ENCODE results near the gene GLT8D1.

DNA sequence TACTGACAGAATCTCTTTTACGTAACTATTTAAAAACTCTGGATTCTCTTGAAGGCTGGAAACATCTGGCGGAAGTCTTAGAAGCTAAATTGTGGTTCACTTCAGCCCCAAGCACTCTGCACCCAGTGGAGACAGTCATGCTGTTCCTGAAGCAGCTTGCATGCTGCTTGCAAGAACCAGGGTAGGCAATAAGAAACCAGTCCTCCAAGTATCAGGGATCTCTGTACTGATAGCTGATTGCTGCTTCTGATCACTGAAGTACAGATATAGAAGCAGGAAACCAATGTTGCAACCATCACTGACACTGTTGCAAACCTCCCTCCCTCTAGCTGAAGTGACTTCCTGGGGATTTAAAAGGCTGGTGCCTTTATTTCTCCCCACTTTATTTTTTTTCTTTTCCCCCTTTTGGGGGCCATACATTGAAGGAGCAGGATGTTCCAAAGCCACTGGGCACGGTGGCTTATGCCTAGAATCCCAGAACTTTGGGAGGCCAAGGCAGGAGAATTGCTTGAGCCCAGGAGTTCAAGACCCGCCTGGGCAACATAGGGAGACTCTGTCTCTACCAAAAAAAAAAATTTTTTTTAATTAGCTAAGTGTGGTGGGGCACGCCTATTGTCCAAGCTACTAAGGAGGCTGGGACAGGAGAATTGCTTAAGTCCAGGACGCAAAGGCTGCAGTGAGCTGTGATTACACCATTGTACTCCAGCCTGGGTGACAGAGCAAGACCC is 15.6 kb upstream of the GLT8D1 start:
- no peak for TF ChIP-seq EZH2phosphoT487 (IDR thresholded peaks at IDR 0.05; ENCODE audit: insufficient read depth, low read depth)
- TF ChIP-seq EZH2 (IDR thresholded peaks at IDR 0.05; ENCODE audit: insufficient read depth, poor library complexity, severe bottlenecking), result no peak
